Uterine smooth muscle cell (primary cell): ENCODE data around the gene A3GALT2. TPM values are rescaled to one million over a fixed set of nuclear protein-coding genes. Genes with fewer than 3 reads are reported as not detected.

ENCODE experiments used
- total RNA-seq: library from RNA; depleted of rRNA; stranded (reverse); fragments of >200 nt; gene quantifications from 2 replicates; pipeline ENCODE4 v1.2.3, GENCODE V29; 2014

The A3GALT2 gene
- not detected in 2 replicates for total RNA-seq

DNA sequence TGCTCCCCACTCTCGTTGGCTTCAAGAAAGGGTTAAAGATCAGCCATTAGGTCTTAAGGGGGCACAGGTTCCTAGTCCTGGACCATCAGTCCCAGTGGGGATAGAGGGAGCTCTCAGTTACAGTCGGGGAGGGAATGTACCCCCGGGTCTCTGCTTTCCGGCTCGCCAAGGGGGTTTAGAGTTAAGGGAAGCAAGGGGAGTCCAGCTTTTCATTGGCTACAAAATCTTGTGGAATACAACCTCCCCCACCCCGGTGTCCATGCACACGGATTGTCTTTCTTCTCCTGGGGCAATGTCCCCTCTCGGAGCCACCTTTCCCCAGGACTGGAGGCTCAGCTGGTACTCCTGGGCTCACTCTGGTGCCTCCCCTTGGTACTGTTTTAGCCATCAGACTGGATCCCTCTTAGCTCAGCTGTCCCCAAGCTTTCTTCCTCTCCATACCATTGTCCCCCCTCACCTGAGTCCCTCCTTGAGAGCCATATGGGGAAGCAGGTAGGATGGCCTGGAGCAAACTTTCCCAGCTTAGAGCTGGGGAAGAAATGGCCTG lies at the start of gene A3GALT2:
Gene A3GALT2, minus strand, starts transcription at position 480 of the 547 bp plus-strand sequence. Its CDS starts 0 bp downstream, at position 480.

Other genes starting within 250 kb of the A3GALT2 start
- gene AZIN2, start 239.9 kb downstream of the A3GALT2 start, total RNA-seq = 4.7 and 8.0 TPM in 2 replicates
- 1.4 and 1.7 TPM in 2 replicates for gene TRIM62, start 139.1 kb downstream of the A3GALT2 start, total RNA-seq
- 1.7 and 2.0 TPM in 2 replicates for gene ZNF362, start 64.6 kb downstream of the A3GALT2 start, total RNA-seq
- gene PHC2, start 110.0 kb upstream of the A3GALT2 start, total RNA-seq = 84.2 and 84.6 TPM in 2 replicates
- gene ZSCAN20, start 151.5 kb upstream of the A3GALT2 start, total RNA-seq = 13.2 and 14.2 TPM in 2 replicates